Tibial nerve (tissue), 4 donors: ENCODE results near the gene PPRC1. TPM values are rescaled to one million over a fixed set of nuclear protein-coding genes. Genes with fewer than 3 reads are reported as not detected.

Source experiments
- DNase-seq, 2 donors: peaks; one replicate each; pipeline ENCODE4 v3.0.0-alpha.2; 2019; ENCODE audit warnings: low spot score in 2 of 2
- H3K27ac ChIP-seq, 4 donors: fragments of 200-600 bp; sonication (generic) in 3 of 4; one replicate each; pipeline ENCODE4 v1.5.1; 2017 to 2019; ENCODE audit warnings: mild to moderate bottlenecking in 1 of 4
- H3K27me3 ChIP-seq, 2 donors: fragments of 200-600 bp; sonication (generic) in 1 of 2; one replicate each; pipeline versions ENCODE4 v1.5.1 to v1.6.0; 2017 to 2019
- H3K36me3 ChIP-seq, 3 donors: fragments of 200-600 bp; sonication (generic); one replicate each; pipeline ENCODE4 v1.5.1; 2018 to 2019
- H3K4me1 ChIP-seq, 4 donors: fragments of 200-600 bp; sonication (generic) in 3 of 4; one replicate each; pipeline ENCODE4 v1.5.1; 2017 to 2019
- H3K4me3 ChIP-seq, 4 donors: fragments of 200-600 bp; sonication (generic) in 3 of 4; one replicate each; pipeline ENCODE4 v1.5.1; 2017 to 2019; ENCODE audit warnings: mild to moderate bottlenecking in 1 of 4, moderate library complexity in 1 of 4
- H3K9me3 ChIP-seq, 4 donors: fragments of 200-600 bp; sonication (generic) in 3 of 4; one replicate each; pipeline ENCODE4 v1.5.1; 2017 to 2019
- EP300 ChIP-seq, 2 donors: sonication (generic); formaldehyde crosslinking; IDR thresholded peaks; one replicate each; pipeline ENCODE4 v1.6.1; 2017; ENCODE audit warnings: antibody characterized with exemption in 2 of 2, mild to moderate bottlenecking in 1 of 2
- POLR2A ChIP-seq, 2 donors: fragments of 450-650 bp; IDR thresholded peaks; one replicate each; pipeline ENCODE4 v1.6.1; 2017; ENCODE audit warnings: antibody characterized with exemption in 2 of 2, mild to moderate bottlenecking in 2 of 2, moderate library complexity in 2 of 2
- WGBS, 2 donors: methylation state at CpG; one replicate each; pipeline ENCODE4 v1.1.5; 2018; 5-methylcytosine and 5-hydroxymethylcytosine counted together
- total RNA-seq, 4 donors: library from RNA; depleted of rRNA; stranded (reverse); fragments of >200 nt; gene quantifications; one replicate each; pipeline ENCODE4 v1.1.0, GENCODE V29; 2016
- TF ChIP-seq, protein P1 (sequence below), 5 experiments: fragments of 200-600 bp in 3 of 5; fragments of 450-650 bp in 2 of 5; sonication (generic) in 3 of 5; IDR thresholded peaks; one replicate each; pipeline ENCODE4 v1.5.1; 2016 to 2019; ENCODE audit warnings: antibody characterized with exemption in 5 of 5, mild to moderate bottlenecking in 3 of 5, moderate library complexity in 2 of 5

PPRC1 gene
- total RNA-seq, 4 donors from 2014 or later = 10.1 to 26.4 (median 18.7) TPM

DNA sequence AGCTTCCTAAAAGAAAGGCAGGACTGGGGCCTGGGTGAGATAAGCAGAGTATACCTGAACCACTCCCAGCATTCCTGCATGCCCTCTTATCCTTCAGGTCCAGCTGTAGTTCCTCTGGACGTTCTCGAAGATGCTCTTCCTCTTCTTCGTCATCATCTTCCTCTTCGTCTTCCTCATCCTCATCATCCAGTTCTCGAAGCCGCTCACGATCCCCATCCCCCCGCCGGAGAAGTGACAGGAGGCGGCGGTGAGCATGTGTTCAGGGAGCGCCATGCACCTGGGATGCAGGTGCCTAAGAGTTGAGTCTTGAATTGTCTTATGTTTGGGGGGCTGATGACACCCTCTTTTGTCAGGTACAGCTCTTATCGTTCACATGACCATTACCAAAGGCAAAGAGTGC, 15.4 kb downstream of the PPRC1 start:
- no peaks in the 10 kb centered on the region for H3K9me3 ChIP-seq
- 89 to 94% methylated on average over 13 of the region's 13 CpGs for WGBS, 2 donors
- DNase-seq = no peak
- TF ChIP-seq, protein P1, sequence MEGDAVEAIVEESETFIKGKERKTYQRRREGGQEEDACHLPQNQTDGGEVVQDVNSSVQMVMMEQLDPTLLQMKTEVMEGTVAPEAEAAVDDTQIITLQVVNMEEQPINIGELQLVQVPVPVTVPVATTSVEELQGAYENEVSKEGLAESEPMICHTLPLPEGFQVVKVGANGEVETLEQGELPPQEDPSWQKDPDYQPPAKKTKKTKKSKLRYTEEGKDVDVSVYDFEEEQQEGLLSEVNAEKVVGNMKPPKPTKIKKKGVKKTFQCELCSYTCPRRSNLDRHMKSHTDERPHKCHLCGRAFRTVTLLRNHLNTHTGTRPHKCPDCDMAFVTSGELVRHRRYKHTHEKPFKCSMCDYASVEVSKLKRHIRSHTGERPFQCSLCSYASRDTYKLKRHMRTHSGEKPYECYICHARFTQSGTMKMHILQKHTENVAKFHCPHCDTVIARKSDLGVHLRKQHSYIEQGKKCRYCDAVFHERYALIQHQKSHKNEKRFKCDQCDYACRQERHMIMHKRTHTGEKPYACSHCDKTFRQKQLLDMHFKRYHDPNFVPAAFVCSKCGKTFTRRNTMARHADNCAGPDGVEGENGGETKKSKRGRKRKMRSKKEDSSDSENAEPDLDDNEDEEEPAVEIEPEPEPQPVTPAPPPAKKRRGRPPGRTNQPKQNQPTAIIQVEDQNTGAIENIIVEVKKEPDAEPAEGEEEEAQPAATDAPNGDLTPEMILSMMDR (IDR thresholded peaks at IDR 0.05) = no peak
- TF ChIP-seq EP300 (IDR thresholded peaks at IDR 0.05) = no peak
- TF ChIP-seq POLR2A (IDR thresholded peaks at IDR 0.05) = no peak
- H3K4me3 ChIP-seq = no peak overlapping the region
- no peaks in the 10 kb centered on the region for H3K27me3 ChIP-seq
- no peak overlapping the region for H3K27ac ChIP-seq
- peaks cover 0 to 74% (median 7%) of the 10 kb centered on the region in 3 donors for H3K36me3 ChIP-seq
- H3K4me1 ChIP-seq = peaks cover 0 to 17% (median 6%) of the 10 kb centered on the region in 4 donors

- DNase-seq = no peak
- H3K36me3 ChIP-seq = peaks cover 0 to 66% (median 7%) of the 10 kb centered on the region in 3 donors
- peak overlapping the region; percentile 83 to 94 (median 91) for H3K27ac ChIP-seq
- TF ChIP-seq, protein P1 (IDR thresholded peaks at IDR 0.05) = no peak
- TF ChIP-seq POLR2A (IDR thresholded peaks at IDR 0.05) = no peak
- no peak for TF ChIP-seq EP300 (IDR thresholded peaks at IDR 0.05)
- no peaks in the 10 kb centered on the region for H3K9me3 ChIP-seq
- H3K4me3 ChIP-seq = peak overlapping the region; percentile 55 to 98 (median 84)
- peaks cover 0 to 31% (median 13%) of the 10 kb centered on the region in 4 donors for H3K4me1 ChIP-seq
- 68 to 87% methylated on average over 3 of the region's 3 CpGs for WGBS, 2 donors
- no peaks in the 10 kb centered on the region for H3K27me3 ChIP-seq
Measured at GRCh38 chr10:102150970-102151773, 18.3 kb downstream of the PPRC1 start.

GRCh38 chr10:102151774-102152544, 19.1 kb downstream of the PPRC1 start, which contains the start of gene NOLC1:
TSS of gene NOLC1 (plus strand) at chr10:102152389. CDS start at chr10:102152411, 22 bp downstream.
- Histone ChIP-seq H3K9me3 (no peaks in the 10 kb centered on the region), H3K27me3 (no peaks in the 10 kb centered on the region), H3K36me3 (peaks cover 0 to 61% (median 7%) of the 10 kb centered on the region in 3 donors), H3K4me1 (peaks cover 0 to 31% (median 13%) of the 10 kb centered on the region in 4 donors), H3K4me3 (peak within 1 kb of the TSS; percentile 55 to 98 (median 84)), H3K27ac (peak within 1 kb of the TSS; percentile 83 to 94 (median 91))
- 4 to 5% methylated on average over 38 to 55 of the region's 59 CpGs for WGBS, 2 donors
- TF ChIP-seq POLR2A (IDR thresholded peaks at IDR 0.05) (peak; percentile 20 to 56), EP300 (IDR thresholded peaks at IDR 0.05) (peak; percentile 95 to 97)
- TF ChIP-seq, protein P1 (IDR thresholded peaks at IDR 0.05) = peak in 2 of 5 experiments; percentile 14 to 49
- DNase-seq = peak; percentile 98

GRCh38 chr10:102152545-102152890, 19.7 kb downstream of the PPRC1 start:
- 0 to 2% methylated on average over 9 to 15 of the region's 19 CpGs for WGBS, 2 donors
- Histone ChIP-seq H3K27me3 (no peaks in the 10 kb centered on the region), H3K36me3 (peaks cover 4 to 61% (median 7%) of the 10 kb centered on the region in 3 donors), H3K4me1 (peaks cover 0 to 31% (median 13%) of the 10 kb centered on the region in 4 donors), H3K4me3 (peak overlapping the region; percentile 55 to 98 (median 84)), H3K27ac (peak overlapping the region; percentile 83 to 94 (median 91)), H3K9me3 (no peaks in the 10 kb centered on the region)
- DNase-seq = no peak
- TF ChIP-seq, protein P1 (IDR thresholded peaks at IDR 0.05) = no peak
- TF ChIP-seq EP300 (IDR thresholded peaks at IDR 0.05) (no peak), POLR2A (IDR thresholded peaks at IDR 0.05) (no peak)
